Sigmoid colon (tissue), 7 donors: ENCODE results near the gene SMOC2. TPM values are rescaled to one million over a fixed set of nuclear protein-coding genes. Genes with fewer than 3 reads are reported as not detected.

Experiments used
- DNase-seq: peaks from one replicate; pipeline ENCODE4 v3.0.0-alpha.2; 2019
- H3K27ac ChIP-seq, 4 donors: fragments of 200-600 bp; sonication (generic); one replicate each; pipeline ENCODE4 v1.5.1; 2016 to 2019; ENCODE audit warnings: mild to moderate bottlenecking in 1 of 4
- H3K27me3 ChIP-seq, 3 donors: fragments of 200-600 bp; sonication (generic); one replicate each; pipeline ENCODE4 v1.5.1; 2019; ENCODE audit warnings: mild to moderate bottlenecking in 1 of 3
- H3K36me3 ChIP-seq, 4 donors: fragments of 200-600 bp; sonication (generic); one replicate each; pipeline ENCODE4 v1.5.1; 2016 to 2019
- H3K4me1 ChIP-seq, 4 donors: fragments of 200-600 bp; sonication (generic); one replicate each; pipeline ENCODE4 v1.5.1; 2017 to 2019
- H3K4me3 ChIP-seq, 4 donors: fragments of 200-600 bp; sonication (generic); one replicate each; pipeline ENCODE4 v1.5.1; 2017 to 2019; ENCODE audit warnings: mild to moderate bottlenecking in 2 of 4, moderate library complexity in 1 of 4
- H3K9me3 ChIP-seq, 4 donors: fragments of 200-600 bp in 3 of 4; sonication (generic) in 3 of 4; one replicate each; pipeline versions ENCODE4 v1.5.1 to v1.6.1; 2013 to 2019
- CTCF ChIP-seq, 4 experiments: fragments of 450-650 bp in 3 of 4; fragments of 200-600 bp in 1 of 4; IDR thresholded peaks; one replicate each; pipeline ENCODE4 v1.5.1; 2016 to 2019; ENCODE audit warnings: antibody characterized with exemption in 4 of 4, mild to moderate bottlenecking in 3 of 4, moderate library complexity in 2 of 4
- EP300 ChIP-seq, 4 donors: sonication (generic); formaldehyde crosslinking; IDR thresholded peaks; one replicate each; pipeline ENCODE4 v1.6.1; 2017; ENCODE audit warnings: antibody characterized with exemption in 4 of 4
- POLR2A ChIP-seq, 2 donors: fragments of 450-650 bp; IDR thresholded peaks; one replicate each; pipeline ENCODE4 v1.6.1; 2016; ENCODE audit warnings: antibody characterized with exemption in 2 of 2, mild to moderate bottlenecking in 2 of 2, moderate library complexity in 2 of 2
- POLR2AphosphoS5 ChIP-seq, 4 donors: sonication (generic); formaldehyde crosslinking; IDR thresholded peaks; one replicate each; pipeline ENCODE4 v1.6.1; 2017; ENCODE audit warnings: antibody characterized with exemption in 4 of 4
- WGBS, 2 donors: extraction: QIAGEN DNeasy Blood & Tissue Kit; methylation state at CpG; one replicate each; pipeline ENCODE4 v1.1.7; 2013; 5-methylcytosine and 5-hydroxymethylcytosine counted together
- intact Hi-C: fragments of 100-400 bp; cut with DNase I; formaldehyde crosslinking; loops from one replicate; pipeline ENCODE4 v1.15.1; 2023
- polyA plus RNA-seq, 3 donors: library from polyadenylated mRNA; stranded (reverse); fragments of 200-250 nt; gene quantifications; one replicate each; pipeline ENCODE4 v1.2.3, GENCODE V29; 2013
- total RNA-seq, 4 donors: library from RNA; depleted of rRNA; stranded (reverse); fragments of >200 nt; gene quantifications; one replicate each; pipeline ENCODE4 v1.1.0, GENCODE V29; 2016
- donor health status: healthy with polysubstance abuse.
- donor health status: Bipolar disorder and iron deficiency.
- donor health status: healthy.

The SMOC2 gene
- total and polyA plus RNA-seq, 7 donors = 4.2 to 130 (median 33.5) TPM

- H3K27me3 ChIP-seq = no peaks in the 10 kb centered on the region
- no peaks in the 10 kb centered on the region for H3K9me3 ChIP-seq
- intact Hi-C loops = no loop called here
- H3K4me1 ChIP-seq = no peaks in the 10 kb centered on the region
- no peak overlapping the region for H3K27ac ChIP-seq
- TF ChIP-seq CTCF (IDR thresholded peaks at IDR 0.05) = no peak
- no peak for TF ChIP-seq POLR2A (IDR thresholded peaks at IDR 0.05)
- TF ChIP-seq EP300 (IDR thresholded peaks at IDR 0.05) = no peak
- 78 to 85% methylated on average over 15 of the region's 15 CpGs for WGBS, 2 donors
- no peak overlapping the region for H3K4me3 ChIP-seq
- no peaks in the 10 kb centered on the region for H3K36me3 ChIP-seq
- peak; percentile 82 for DNase-seq
Observed at GRCh38 chr6:168650671-168651111, 209.7 kb downstream of the SMOC2 start.

GRCh38 chr6:168655462-168656152 is 214.6 kb downstream of the SMOC2 start:
- no peaks in the 10 kb centered on the region for H3K36me3 ChIP-seq
- H3K27ac ChIP-seq = no peak overlapping the region
- intact Hi-C loops = no loop called here
- 78 to 86% methylated on average over 14 of the region's 14 CpGs for WGBS, 2 donors
- H3K4me1 ChIP-seq = no peaks in the 10 kb centered on the region
- no peak overlapping the region for H3K4me3 ChIP-seq
- peak; percentile 12 for DNase-seq
- H3K9me3 ChIP-seq = no peaks in the 10 kb centered on the region
- no peaks in the 10 kb centered on the region for H3K27me3 ChIP-seq
- TF ChIP-seq EP300 (IDR thresholded peaks at IDR 0.05) (no peak), CTCF (IDR thresholded peaks at IDR 0.05) (no peak), POLR2A (IDR thresholded peaks at IDR 0.05) (no peak), POLR2AphosphoS5 (IDR thresholded peaks at IDR 0.05) (no peak)

- H3K9me3 ChIP-seq = no peaks in the 10 kb centered on the region
- DNase-seq = peak; percentile 34
- no peaks in the 10 kb centered on the region for H3K36me3 ChIP-seq
- no peaks in the 10 kb centered on the region for H3K4me1 ChIP-seq
- H3K27me3 ChIP-seq = no peaks in the 10 kb centered on the region
- H3K4me3 ChIP-seq = no peak overlapping the region
- 96 to 97% methylated on average over 1 of the region's 1 CpG for WGBS, 2 donors
- no peak overlapping the region for H3K27ac ChIP-seq
- TF ChIP-seq POLR2A (IDR thresholded peaks at IDR 0.05) (no peak), CTCF (IDR thresholded peaks at IDR 0.05) (no peak), POLR2AphosphoS5 (IDR thresholded peaks at IDR 0.05) (no peak), EP300 (IDR thresholded peaks at IDR 0.05) (no peak)
- intact Hi-C loops = no loop called here
Observed at GRCh38 chr6:168658059-168658458, 217.1 kb downstream of the SMOC2 start.

- no peak for TF ChIP-seq POLR2A (IDR thresholded peaks at IDR 0.05)
- TF ChIP-seq CTCF (IDR thresholded peaks at IDR 0.05) = no peak
- no peak for TF ChIP-seq POLR2AphosphoS5 (IDR thresholded peaks at IDR 0.05)
- no peak for TF ChIP-seq EP300 (IDR thresholded peaks at IDR 0.05)
- H3K27ac ChIP-seq = no peak overlapping the region
- no peaks in the 10 kb centered on the region for H3K27me3 ChIP-seq
- WGBS, 2 donors = 94 to 95% methylated on average over 14 of the region's 14 CpGs
- H3K36me3 ChIP-seq = peaks cover 0 to 2% (median 0%) of the 10 kb centered on the region in 4 donors
- H3K4me3 ChIP-seq = no peak overlapping the region
- DNase-seq = peak; percentile 24
- intact Hi-C loops = loop anchor here (10.0 kb wide), 1 partner anchor 194 kb away; no protein-coding TSS in a partner anchor
- H3K9me3 ChIP-seq = no peaks in the 10 kb centered on the region
- H3K4me1 ChIP-seq = no peaks in the 10 kb centered on the region
Observed at GRCh38 chr6:168660400-168660945, 219.5 kb downstream of the SMOC2 start.
